ENCODE measurements around the gene RUNX3. TPM values are rescaled to one million over a fixed set of nuclear protein-coding genes. Genes with fewer than 3 reads are reported as not detected.

Gene RUNX3
- total RNA-seq, 1 donor from 2014 or later, result not detected

- DNase-seq (ENCODE audit: extremely low spot score, unreplicated experiment), result no peak
- Mint-ChIP-seq H3K36me3 (ENCODE audit: unreplicated experiment) (no peaks in the 10 kb centered on the region), H3K4me1 (ENCODE audit: unreplicated experiment) (no peaks in the 10 kb centered on the region), H3K27ac (ENCODE audit: unreplicated experiment) (no peak overlapping the region), H3K9me3 (ENCODE audit: unreplicated experiment) (no peaks in the 10 kb centered on the region), H3K27me3 (ENCODE audit: unreplicated experiment) (peaks cover 9% of the 10 kb centered on the region), H3K4me3 (ENCODE audit: unreplicated experiment) (no peak overlapping the region)
- no peak for TF ChIP-seq CTCF (IDR thresholded peaks at IDR 0.05)
Observed at GRCh38 chr1:24946861-24947658, 17.0 kb upstream of the RUNX3 start.

GRCh38 chr1:24945354-24946326, 15.6 kb upstream of the RUNX3 start:
- no peak for DNase-seq (ENCODE audit: extremely low spot score, unreplicated experiment)
- Mint-ChIP-seq H3K9me3 (ENCODE audit: unreplicated experiment) (no peaks in the 10 kb centered on the region), H3K4me1 (ENCODE audit: unreplicated experiment) (no peaks in the 10 kb centered on the region), H3K27ac (ENCODE audit: unreplicated experiment) (no peak overlapping the region), H3K36me3 (ENCODE audit: unreplicated experiment) (no peaks in the 10 kb centered on the region), H3K4me3 (ENCODE audit: unreplicated experiment) (no peak overlapping the region), H3K27me3 (ENCODE audit: unreplicated experiment) (peaks cover 11% of the 10 kb centered on the region)
- no peak for TF ChIP-seq CTCF (IDR thresholded peaks at IDR 0.05)

- Mint-ChIP-seq H3K36me3 (ENCODE audit: unreplicated experiment) (no peaks in the 10 kb centered on the region), H3K9me3 (ENCODE audit: unreplicated experiment) (no peaks in the 10 kb centered on the region), H3K4me3 (ENCODE audit: unreplicated experiment) (no peak overlapping the region), H3K27me3 (ENCODE audit: unreplicated experiment) (peaks cover 11% of the 10 kb centered on the region), H3K4me1 (ENCODE audit: unreplicated experiment) (no peaks in the 10 kb centered on the region), H3K27ac (ENCODE audit: unreplicated experiment) (no peak overlapping the region)
- no peak for TF ChIP-seq CTCF (IDR thresholded peaks at IDR 0.05)
- no peak for DNase-seq (ENCODE audit: extremely low spot score, unreplicated experiment)
Observed at GRCh38 chr1:24944318-24944717, 14.2 kb upstream of the RUNX3 start.

GRCh38 chr1:24942789-24943188, 12.7 kb upstream of the RUNX3 start:
- Mint-ChIP-seq H3K4me1 (ENCODE audit: unreplicated experiment) (no peaks in the 10 kb centered on the region), H3K36me3 (ENCODE audit: unreplicated experiment) (no peaks in the 10 kb centered on the region), H3K27ac (ENCODE audit: unreplicated experiment) (no peak overlapping the region), H3K27me3 (ENCODE audit: unreplicated experiment) (peaks cover 11% of the 10 kb centered on the region), H3K4me3 (ENCODE audit: unreplicated experiment) (no peak overlapping the region), H3K9me3 (ENCODE audit: unreplicated experiment) (no peaks in the 10 kb centered on the region)
- DNase-seq (ENCODE audit: extremely low spot score, unreplicated experiment), result no peak
- TF ChIP-seq CTCF (IDR thresholded peaks at IDR 0.05), result no peak

GRCh38 chr1:24941564-24941963, 11.5 kb upstream of the RUNX3 start:
- Mint-ChIP-seq H3K4me3 (ENCODE audit: unreplicated experiment) (no peak overlapping the region), H3K36me3 (ENCODE audit: unreplicated experiment) (no peaks in the 10 kb centered on the region), H3K27me3 (ENCODE audit: unreplicated experiment) (peaks cover 11% of the 10 kb centered on the region), H3K9me3 (ENCODE audit: unreplicated experiment) (no peaks in the 10 kb centered on the region), H3K27ac (ENCODE audit: unreplicated experiment) (no peak overlapping the region), H3K4me1 (ENCODE audit: unreplicated experiment) (no peaks in the 10 kb centered on the region)
- no peak for TF ChIP-seq CTCF (IDR thresholded peaks at IDR 0.05)
- no peak for DNase-seq (ENCODE audit: extremely low spot score, unreplicated experiment)

Measured in osteocyte (in vitro differentiated cells).